Mesenteric fat pad (tissue), 1 donor: ENCODE measurements around the gene MED1. TPM values are rescaled to one million over a fixed set of nuclear protein-coding genes. Genes with fewer than 3 reads are reported as not detected.

ENCODE experiments used
- DNase-seq: peaks from one replicate; pipeline ENCODE4 v3.0.0-alpha.2; 2020; ENCODE audit warnings: low spot score
- total RNA-seq: library from RNA; stranded (reverse); fragmentation: NEBNext Ultra II Directional; extraction: Animal tissue kit (Norgen Biotek cat#: 25700); gene quantifications from one replicate; pipeline ENCODE4 v1.2.1, GENCODE V29; 2021
- donor health status: DM: yes; HTN: yes; CAD: no.

MED1 gene
- total RNA-seq, 1 donor from 2014 or later: 35.5 TPM

- no peak for DNase-seq
Measured at GRCh38 chr17:39365872-39366271, 85.2 kb downstream of the MED1 start.

- no peak for DNase-seq
Measured at GRCh38 chr17:39365242-39365641, 85.8 kb downstream of the MED1 start.

- DNase-seq: peak; percentile 14
Measured at GRCh38 chr17:39364236-39365025, 86.6 kb downstream of the MED1 start.

- no peak for DNase-seq
Measured at GRCh38 chr17:39361064-39361463, 90.0 kb downstream of the MED1 start.

GRCh38 chr17:39360537-39360936 lies 90.5 kb downstream of the MED1 start:
- no peak for DNase-seq

GRCh38 chr17:39359994-39360393 lies 91.1 kb downstream of the MED1 start:
- no peak for DNase-seq

- DNase-seq: no peak
Measured at GRCh38 chr17:39357986-39358385, 93.1 kb downstream of the MED1 start.

GRCh38 chr17:39357488-39357887 lies 93.6 kb downstream of the MED1 start:
- no peak for DNase-seq

Other genes with a start within 250 kb of the MED1 start
- 0.16 TPM for gene STAC2, start 225.3 kb downstream of the MED1 start, total RNA-seq
- 17.4 TPM for gene FBXL20, start 49.6 kb downstream of the MED1 start, total RNA-seq
- gene CDK12, start 10.2 kb upstream of the MED1 start, total RNA-seq: 46.5 TPM
- not detected for gene NEUROD2, start 156.7 kb upstream of the MED1 start, total RNA-seq
- gene PPP1R1B, start 175.7 kb upstream of the MED1 start, total RNA-seq: 33.1 TPM
- 49.2 TPM for gene STARD3, start 185.9 kb upstream of the MED1 start, total RNA-seq
- gene TCAP, start 214.1 kb upstream of the MED1 start, total RNA-seq: 0.64 TPM
- gene PNMT, start 217.2 kb upstream of the MED1 start, total RNA-seq: 0.35 TPM
- gene PGAP3, start 236.8 kb upstream of the MED1 start, total RNA-seq: 13.6 TPM
- gene ERBB2, start 248.8 kb upstream of the MED1 start, total RNA-seq: 21.9 TPM